GM12878 (cell line): ENCODE data around the gene PDIA4. TPM values are rescaled to one million over a fixed set of nuclear protein-coding genes. Genes with fewer than 3 reads are reported as not detected.

Experiments used
- FOXM1 ChIP-seq: IDR thresholded peaks from 2 replicates; pipeline ENCODE4 v1.6.1; 2012; ENCODE audit warnings: low read depth, mild to moderate bottlenecking, inconsistent platforms, low read length, moderate library complexity
- IRF3 ChIP-seq: fragments of 450-650 bp; IDR thresholded peaks from 2 replicates; pipeline ENCODE4 v1.6.1; 2014; ENCODE audit warnings: mild to moderate bottlenecking
- MLLT1 ChIP-seq: fragments of 450-650 bp; IDR thresholded peaks from 2 replicates; pipeline ENCODE4 v1.6.1; 2016; ENCODE audit warnings: mild to moderate bottlenecking
- MTA2 ChIP-seq: fragments of 450-650 bp; IDR thresholded peaks from 2 replicates; pipeline ENCODE4 v1.6.1; 2016; ENCODE audit warnings: low read depth, mild to moderate bottlenecking, moderate library complexity
- MXI1 ChIP-seq: fragments of 150-350 bp; IDR thresholded peaks from 2 replicates; pipeline ENCODE4 v1.6.1; 2011; ENCODE audit warnings: low read depth, mild to moderate bottlenecking, inconsistent platforms, low read length, improper control_type of control experiment
- PKNOX1 ChIP-seq: fragments of 450-650 bp; IDR thresholded peaks from 2 replicates; pipeline ENCODE4 v1.6.1; 2016; ENCODE audit warnings: mild to moderate bottlenecking
- RAD51 ChIP-seq: fragments of 450-650 bp; IDR thresholded peaks from 2 replicates; pipeline ENCODE4 v1.6.1; 2016; ENCODE audit warnings: moderate library complexity, mild to moderate bottlenecking, inconsistent platforms
- REST ChIP-seq: IDR thresholded peaks from 2 replicates; pipeline ENCODE4 v1.6.1; 2012; ENCODE audit warnings: mild to moderate bottlenecking, low read depth, low read length
- SMAD5 ChIP-seq: IDR thresholded peaks from 2 replicates; pipeline ENCODE4 v1.6.1; 2016; ENCODE audit warnings: antibody characterized with exemption, low read depth
- SRF ChIP-seq, 2 experiments: IDR thresholded peaks; 2 replicates each; pipeline ENCODE4 v1.6.1; 2011; ENCODE audit warnings: low read depth in 2 of 2, low read length in 2 of 2, mild to moderate bottlenecking in 1 of 2, moderate library complexity in 1 of 2
- TAF1 ChIP-seq: IDR thresholded peaks from 2 replicates; pipeline ENCODE4 v1.6.1; 2011; ENCODE audit warnings: mild to moderate bottlenecking, low read depth, low read length, borderline replicate concordance
- USF1 ChIP-seq: IDR thresholded peaks from 2 replicates; pipeline ENCODE4 v1.6.1; 2011; ENCODE audit warnings: borderline replicate concordance, low read depth, mild to moderate bottlenecking, moderate library complexity, mixed read lengths, low read length; ENCODE audit not compliant: insufficient read depth; ENCODE audit errors: extremely low read length
- USF2 ChIP-seq: IDR thresholded peaks from 2 replicates; pipeline ENCODE4 v1.6.1; 2011; ENCODE audit warnings: low read depth, low read length, improper control_type of control experiment, borderline replicate concordance
- ZBTB33 ChIP-seq: fragments of 450-650 bp; IDR thresholded peaks from 2 replicates; pipeline ENCODE4 v1.6.1; 2017; ENCODE audit warnings: mild to moderate bottlenecking
- ZNF207 ChIP-seq: fragments of 450-650 bp; IDR thresholded peaks from 2 replicates; pipeline ENCODE4 v1.6.1; 2014; ENCODE audit warnings: antibody characterized with exemption, mild to moderate bottlenecking, borderline replicate concordance
- polyA plus RNA-seq, 11 experiments: library from polyadenylated mRNA; depleted of rRNA in 4 of 11; unstranded in 6 of 11; stranded (reverse) in 5 of 11; fragments of >200 nt; fragmentation: Nextera tagmentation in 4 of 11; fragmentation: Illumina TruSeq in 1 of 11; extraction: Ambion mirVana in 4 of 11; extraction: Trizol in 1 of 11; gene quantifications; 1 replicate in 1 of 11; 2 replicates in 10 of 11; pipeline versions ENCODE4 v1.2.1 to v1.2.3, GENCODE V29; 2011 to 2016; ENCODE audit warnings: inconsistent platforms in 2 of 11, missing spikeins in 2 of 11, low read depth in 1 of 11
- total RNA-seq, 4 experiments: library from RNA; depleted of rRNA in 3 of 4; stranded (reverse); fragments of >200 nt in 3 of 4; fragmentation: Illumina TruSeq in 1 of 4; extraction: Trizol in 1 of 4; gene quantifications; 2 replicates each; pipeline versions ENCODE4 v1.2.1 to v1.2.3, GENCODE V29; 2013 to 2021

Gene PDIA4
- total and polyA plus RNA-seq, 10 of the 15 experiments (the other 5 are each of a cell fraction or from before 2014, with no cell fraction given), result 7.1 to 306 (median 106) TPM

GRCh38 chr7:148962823-148963582 is 65.3 kb downstream of the PDIA4 start (continued):
- TF ChIP-seq USF2 (no peak), PKNOX1 (no peak), USF1 (no peak), FOXM1 (no peak), ZBTB33 (no peak), IRF3 (0 out of 2 replicates have a peak, but pooled peaks have one; percentile 12), MLLT1 (no peak; the same call in none of the 2 replicates), ZNF207 (no peak), REST (no peak), MXI1 (no peak), RAD51 (no peak; the same call in 1 of the 2 replicates), SRF (IDR thresholded peaks at IDR 0.05; ENCODE audit: low read depth in 2 of 2, low read length in 2 of 2) (no peak), TAF1 (no peak), MTA2 (no peak), SMAD5 (no peak)
